ENCODE data around the gene ANTKMT. TPM values are rescaled to one million over a fixed set of nuclear protein-coding genes. Genes with fewer than 3 reads are reported as not detected.

The ANTKMT gene
- total RNA-seq, 6 experiments from 2014 or later: 19.7 to 56.0 (median 28.2) TPM

GRCh38 chr16:694187-694862, 26.6 kb upstream of the ANTKMT start:
- 0% methylated on average over 1 of the region's 64 CpGs for WGBS (ENCODE audit: insufficient coverage, low coverage, low lambda C conversion rate, missing lambda C conversion rate)
- Histone ChIP-seq H3K27me3 (peaks cover 0 to 15% of the 10 kb centered on the region in 2 donors), H3K9me3 (no peaks in the 10 kb centered on the region)

GRCh38 chr16:694863-695354, 26.0 kb upstream of the ANTKMT start:
- 0% methylated on average over 1 of the region's 37 CpGs for WGBS (ENCODE audit: insufficient coverage, low coverage, low lambda C conversion rate, missing lambda C conversion rate)
- intact Hi-C loops (cut with DNase I): no loop called here
- no peak overlapping the region for H3K27ac ChIP-seq
- H3K36me3 ChIP-seq: no peaks in the 10 kb centered on the region
- H3K4me3 ChIP-seq: no peak overlapping the region
- TF ChIP-seq POLR2A (IDR thresholded peaks at IDR 0.05) (no peak), CTCF (IDR thresholded peaks at IDR 0.05) (no peak)
- H3K4me1 ChIP-seq: peaks cover 0 to 5% (median 2%) of the 10 kb centered on the region in 4 donors
- no peak for DNase-seq
- H3K9me3 ChIP-seq: no peaks in the 10 kb centered on the region
- peaks cover 0 to 19% of the 10 kb centered on the region in 2 donors for H3K27me3 ChIP-seq
- ATAC-seq: no peak

More at GRCh38 chr16:694187-694862, 26.6 kb upstream of the ANTKMT start:
- ATAC-seq (no peak), DNase-seq (no peak)
- TF ChIP-seq POLR2A (IDR thresholded peaks at IDR 0.05): no peak
- TF ChIP-seq CTCF (IDR thresholded peaks at IDR 0.05): no peak
- no peak overlapping the region for H3K27ac ChIP-seq
- no peak overlapping the region for H3K4me3 ChIP-seq
- intact Hi-C loops (cut with DNase I): no loop called here
- no peaks in the 10 kb centered on the region for H3K36me3 ChIP-seq
- H3K4me1 ChIP-seq: peaks cover 0 to 9% (median 5%) of the 10 kb centered on the region in 4 donors

- H3K9me3 ChIP-seq: no peaks in the 10 kb centered on the region
- peaks cover 0 to 4% (median 1%) of the 10 kb centered on the region in 4 donors for H3K4me1 ChIP-seq
- 0% methylated on average over 2 of the region's 71 CpGs for WGBS (ENCODE audit: insufficient coverage, low coverage, low lambda C conversion rate, missing lambda C conversion rate)
- DNase-seq (peak in 1 of 3 donors; percentile 33), ATAC-seq (peak in 3 of 4 donors; percentile 8 to 47 (median 40))
- intact Hi-C loops (cut with DNase I): no loop called here
- H3K36me3 ChIP-seq: no peaks in the 10 kb centered on the region
- H3K27ac ChIP-seq: no peak overlapping the region
- H3K27me3 ChIP-seq: peaks cover 0 to 25% of the 10 kb centered on the region in 2 donors
- H3K4me3 ChIP-seq: no peak overlapping the region
- TF ChIP-seq CTCF (IDR thresholded peaks at IDR 0.05) (no peak), POLR2A (IDR thresholded peaks at IDR 0.05) (no peak)
These were observed 25.4 kb upstream of the ANTKMT start for GRCh38 chr16:695355-696089.

- Histone ChIP-seq H3K27ac (no peak overlapping the region), H3K27me3 (peaks cover 8 to 29% of the 10 kb centered on the region in 2 donors), H3K4me3 (no peak overlapping the region), H3K9me3 (no peaks in the 10 kb centered on the region), H3K4me1 (peaks cover 0 to 4% (median 0%) of the 10 kb centered on the region in 4 donors), H3K36me3 (no peaks in the 10 kb centered on the region)
- DNase-seq (no peak), ATAC-seq (no peak)
- no peak for TF ChIP-seq CTCF (IDR thresholded peaks at IDR 0.05)
- TF ChIP-seq POLR2A (IDR thresholded peaks at IDR 0.05): no peak
- 51% methylated on average over 3 of the region's 19 CpGs for WGBS (ENCODE audit: insufficient coverage, low coverage, low lambda C conversion rate, missing lambda C conversion rate)
- intact Hi-C loops (cut with DNase I): no loop called here
These were observed 21.9 kb upstream of the ANTKMT start for GRCh38 chr16:698911-699671.
